Fibroblast of skin of left biceps (primary cell): ENCODE results near the gene DRAXIN.

ENCODE experiments used
- DNase-seq, 2 experiments: peaks; one replicate each; pipeline ENCODE4 v3.0.0-alpha.2; 2013; ENCODE audit warnings: low read depth in 2 of 2

DRAXIN gene

GRCh38 chr1:11708554-11709350, 17.2 kb downstream of the DRAXIN start:
- DNase-seq, result no peak

- no peak for DNase-seq
Measured at GRCh38 chr1:11711490-11711889, 20.0 kb downstream of the DRAXIN start.

- no peak for DNase-seq
Measured at GRCh38 chr1:11712285-11712684, 20.8 kb downstream of the DRAXIN start.

- no peak for DNase-seq
Measured at GRCh38 chr1:11713095-11713494, 21.6 kb downstream of the DRAXIN start.

- DNase-seq, result no peak
Measured at GRCh38 chr1:11714831-11715575, 23.5 kb downstream of the DRAXIN start.

- DNase-seq, result no peak
Measured at GRCh38 chr1:11719313-11720032, 28.0 kb downstream of the DRAXIN start.

GRCh38 chr1:11720033-11720376, 28.5 kb downstream of the DRAXIN start:
- DNase-seq, result no peak

- DNase-seq, result no peak
Measured at GRCh38 chr1:11720525-11720924, 29.0 kb downstream of the DRAXIN start.

- DNase-seq, result no peak
Measured at GRCh38 chr1:11721311-11721710, 29.8 kb downstream of the DRAXIN start.

GRCh38 chr1:11722538-11722937, 31.0 kb downstream of the DRAXIN start:
- DNase-seq, result no peak

GRCh38 chr1:11725616-11726015, 34.1 kb downstream of the DRAXIN start:
- DNase-seq, result no peak

GRCh38 chr1:11727119-11727518, 35.6 kb downstream of the DRAXIN start:
- no peak for DNase-seq

- no peak for DNase-seq
Measured at GRCh38 chr1:11728126-11728806, 36.8 kb downstream of the DRAXIN start.

GRCh38 chr1:11729155-11729497, 37.6 kb downstream of the DRAXIN start:
- DNase-seq, result no peak

- no peak for DNase-seq
Measured at GRCh38 chr1:11729498-11730428, 38.3 kb downstream of the DRAXIN start.

- DNase-seq, result no peak
Measured at GRCh38 chr1:11730429-11730891, 39.0 kb downstream of the DRAXIN start.

- DNase-seq, result peak in 1 of 2 experiments; percentile 12
Measured at GRCh38 chr1:11731691-11732283, 40.3 kb downstream of the DRAXIN start.

GRCh38 chr1:11733306-11733705, 41.8 kb downstream of the DRAXIN start:
- DNase-seq, result no peak

GRCh38 chr1:11735531-11735853, 44.0 kb downstream of the DRAXIN start:
- DNase-seq, result no peak

GRCh38 chr1:11735854-11736745, 44.6 kb downstream of the DRAXIN start, which contains the start of gene AGTRAP:
Gene AGTRAP (plus strand): TSS chr1:11736136. CDS start chr1:11736209, 73 bp downstream.
- peak; percentile 60 to 63 for DNase-seq
